ENCODE measurements around the gene TNNI2. TPM values are rescaled to one million over a fixed set of nuclear protein-coding genes. Genes with fewer than 3 reads are reported as not detected.

The TNNI2 gene
- total and polyA plus RNA-seq, 8 donors: 0.24 to 8.5 (median 0.52) TPM; not detected in 1

DNA sequence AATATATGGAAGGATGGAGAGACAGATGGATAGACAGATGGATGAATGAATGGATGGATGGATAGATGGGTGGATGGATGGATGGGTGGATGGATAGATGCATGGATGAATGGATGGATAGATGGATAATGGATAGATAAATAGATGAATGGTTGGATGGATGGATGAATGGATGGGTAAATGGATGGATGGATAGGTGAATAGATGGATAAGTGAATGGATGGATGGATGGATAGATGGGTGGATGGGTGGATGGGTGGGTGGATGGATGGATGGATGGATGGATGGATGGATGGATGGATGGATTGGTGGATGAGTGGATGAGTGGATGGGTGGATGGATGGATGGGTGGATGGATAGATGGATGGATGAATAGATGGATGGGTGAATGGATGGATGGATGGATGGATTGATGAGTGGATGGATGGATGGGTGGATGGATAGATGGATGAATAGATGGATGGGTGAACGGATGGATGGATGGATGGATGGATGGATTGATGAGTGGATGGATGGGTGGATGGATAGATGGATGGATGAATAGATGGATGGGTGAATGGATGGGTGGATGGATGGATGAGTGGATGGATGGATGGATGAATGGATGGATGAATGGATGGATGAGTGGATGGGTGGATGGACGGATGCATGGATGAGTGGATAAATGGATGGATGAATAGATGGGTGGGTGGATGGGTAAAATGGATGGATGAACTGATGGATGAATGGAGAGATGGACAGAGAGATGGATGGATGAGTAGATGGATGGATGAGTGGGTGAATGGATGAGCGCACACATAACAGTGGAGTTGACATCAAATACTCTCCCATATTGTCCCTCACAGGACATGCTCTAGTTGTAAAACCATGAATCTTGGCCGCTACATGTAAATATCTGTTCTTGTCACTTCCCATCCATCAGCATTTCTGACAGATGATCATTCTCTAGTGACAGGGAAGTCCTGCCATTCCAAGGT, 22.9 kb downstream of the TNNI2 start:
- Histone ChIP-seq H3K4me3 (no peak overlapping the region), H3K27ac (no peak overlapping the region), H3K27me3 (no peaks in the 10 kb centered on the region), H3K36me3 (peaks cover 0 to 10% of the 10 kb centered on the region in 2 donors), H3K4me1 (peaks cover 13 to 51% of the 10 kb centered on the region in 2 donors), H3K9me3 (no peaks in the 10 kb centered on the region)
- ATAC-seq (no peak), DNase-seq (no peak)
- intact Hi-C loops (cut with DNase I): no loop called here
- TF ChIP-seq, protein P1, sequence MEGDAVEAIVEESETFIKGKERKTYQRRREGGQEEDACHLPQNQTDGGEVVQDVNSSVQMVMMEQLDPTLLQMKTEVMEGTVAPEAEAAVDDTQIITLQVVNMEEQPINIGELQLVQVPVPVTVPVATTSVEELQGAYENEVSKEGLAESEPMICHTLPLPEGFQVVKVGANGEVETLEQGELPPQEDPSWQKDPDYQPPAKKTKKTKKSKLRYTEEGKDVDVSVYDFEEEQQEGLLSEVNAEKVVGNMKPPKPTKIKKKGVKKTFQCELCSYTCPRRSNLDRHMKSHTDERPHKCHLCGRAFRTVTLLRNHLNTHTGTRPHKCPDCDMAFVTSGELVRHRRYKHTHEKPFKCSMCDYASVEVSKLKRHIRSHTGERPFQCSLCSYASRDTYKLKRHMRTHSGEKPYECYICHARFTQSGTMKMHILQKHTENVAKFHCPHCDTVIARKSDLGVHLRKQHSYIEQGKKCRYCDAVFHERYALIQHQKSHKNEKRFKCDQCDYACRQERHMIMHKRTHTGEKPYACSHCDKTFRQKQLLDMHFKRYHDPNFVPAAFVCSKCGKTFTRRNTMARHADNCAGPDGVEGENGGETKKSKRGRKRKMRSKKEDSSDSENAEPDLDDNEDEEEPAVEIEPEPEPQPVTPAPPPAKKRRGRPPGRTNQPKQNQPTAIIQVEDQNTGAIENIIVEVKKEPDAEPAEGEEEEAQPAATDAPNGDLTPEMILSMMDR (IDR thresholded peaks at IDR 0.05): no peak

DNA sequence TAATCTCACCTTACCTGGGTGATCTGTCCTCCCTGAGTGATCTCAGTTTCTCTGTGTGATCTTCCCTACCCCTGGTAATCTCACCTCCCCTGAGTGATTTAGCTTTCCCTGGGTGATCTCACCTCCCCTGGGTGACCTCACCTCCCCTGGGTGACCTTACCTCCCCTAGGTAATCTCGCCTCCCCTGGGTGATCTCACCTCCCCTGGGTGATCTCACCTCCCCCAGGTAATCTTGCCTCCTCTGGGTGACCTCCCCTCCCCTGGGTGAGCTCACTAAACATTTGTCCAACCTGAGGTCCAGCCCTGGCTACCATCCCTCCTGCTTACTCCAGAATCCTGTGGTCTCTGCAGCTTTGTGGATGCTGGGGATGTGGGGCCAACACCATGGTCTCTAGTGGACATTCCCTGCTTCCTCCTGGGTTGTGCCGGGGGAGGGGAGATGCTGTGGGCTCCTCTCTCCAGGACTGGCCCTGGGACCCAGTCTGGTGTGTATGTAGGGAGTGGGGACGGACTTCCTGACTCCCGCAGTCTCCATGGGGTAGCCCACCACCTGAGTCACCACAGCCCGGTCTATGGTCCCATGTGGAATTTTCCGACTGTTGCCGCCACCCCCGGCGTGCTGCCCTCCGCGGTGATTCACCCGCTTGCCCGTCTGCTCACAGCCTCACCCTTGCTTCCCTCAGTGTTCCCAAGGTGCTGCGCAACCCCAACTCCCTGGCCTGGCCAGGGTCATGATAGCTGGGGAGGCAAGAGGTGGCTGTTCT, 24.0 kb downstream of the TNNI2 start:
- DNase-seq (no peak), ATAC-seq (peak; percentile 3)
- Histone ChIP-seq H3K4me1 (peaks cover 13 to 41% of the 10 kb centered on the region in 2 donors), H3K36me3 (peaks cover 0 to 14% of the 10 kb centered on the region in 2 donors), H3K9me3 (no peaks in the 10 kb centered on the region), H3K27me3 (peaks cover 0 to 3% of the 10 kb centered on the region in 2 donors), H3K4me3 (no peak overlapping the region), H3K27ac (peak overlapping the region in 1 of 2 donors; percentile 15)
- TF ChIP-seq, protein P1 (IDR thresholded peaks at IDR 0.05): no peak
- intact Hi-C loops (cut with DNase I): no loop called here

DNA sequence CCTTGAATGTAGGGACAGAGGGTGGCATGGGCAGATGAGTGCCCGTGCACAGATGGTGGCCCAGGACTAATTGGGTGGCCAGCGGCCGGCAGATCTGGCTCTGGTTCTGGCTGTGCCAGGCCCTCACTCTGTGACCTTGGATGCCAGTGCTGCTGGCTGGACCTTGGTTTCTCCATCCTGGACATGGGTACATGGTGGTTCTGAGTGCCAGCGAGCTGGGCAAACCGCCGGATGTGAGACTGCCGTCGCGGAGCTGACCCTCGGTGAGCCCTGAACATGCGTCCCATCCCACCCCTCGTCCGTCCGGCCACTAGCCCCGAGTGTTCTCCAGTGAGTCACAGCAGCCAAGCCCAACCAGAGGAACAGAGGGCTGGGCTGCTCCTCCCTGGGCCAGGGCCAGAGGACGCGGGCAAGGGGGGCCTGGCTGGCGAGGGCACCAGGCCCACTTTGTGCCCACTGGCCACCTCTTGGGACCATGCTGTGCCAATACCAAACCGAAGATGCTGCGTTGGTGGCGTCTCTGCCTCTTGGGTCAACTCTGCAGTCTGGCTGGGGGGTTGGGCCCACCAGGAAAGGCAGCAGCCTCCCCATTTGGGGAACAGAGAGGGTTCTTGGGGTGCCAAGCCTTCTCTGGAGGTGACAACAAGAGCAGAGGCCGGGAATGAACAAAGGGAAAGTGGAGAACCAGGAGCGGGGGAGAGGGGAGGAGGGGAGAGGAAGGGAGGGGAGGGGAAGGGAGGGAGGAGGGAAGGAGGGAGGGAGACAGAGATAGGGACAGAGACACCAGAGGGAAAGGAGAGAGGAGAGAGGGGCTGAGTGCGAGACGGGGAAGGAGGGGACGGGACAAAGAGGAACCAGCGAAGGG, 24.8 kb downstream of the TNNI2 start:
- H3K4me3 ChIP-seq: no peak overlapping the region
- DNase-seq (peak; percentile 53 to 89 (median 82)), ATAC-seq (peak; percentile 95)
- peaks cover 0 to 11% of the 10 kb centered on the region in 2 donors for H3K27me3 ChIP-seq
- intact Hi-C loops (cut with DNase I): no loop called here
- no peaks in the 10 kb centered on the region for H3K9me3 ChIP-seq
- TF ChIP-seq, protein P1 (IDR thresholded peaks at IDR 0.05): no peak
- H3K4me1 ChIP-seq: peaks cover 13 to 36% of the 10 kb centered on the region in 2 donors
- H3K36me3 ChIP-seq: peaks cover 0 to 14% of the 10 kb centered on the region in 2 donors
- peak overlapping the region; percentile 6 to 59 for H3K27ac ChIP-seq

DNA sequence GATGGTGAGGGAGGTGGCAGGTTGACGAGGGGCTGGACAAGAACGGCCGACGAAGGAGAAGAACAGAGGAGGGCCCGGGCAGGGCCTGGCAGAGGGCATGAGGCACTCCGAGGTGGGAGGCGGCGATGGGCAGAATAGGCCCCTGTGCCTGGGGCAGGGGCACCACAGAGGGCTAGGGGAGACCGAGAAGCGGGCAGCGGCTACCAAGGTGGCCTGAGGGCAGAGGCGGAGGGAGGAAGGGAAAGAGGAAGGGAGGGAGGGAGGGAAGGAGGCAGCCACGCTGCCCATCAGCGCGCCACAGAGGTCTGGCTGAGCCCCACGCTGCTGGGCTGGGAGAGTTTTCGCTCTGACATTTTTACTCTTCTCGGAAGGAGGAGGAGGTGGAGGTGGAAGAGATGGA, 25.4 kb downstream of the TNNI2 start:
- H3K27ac ChIP-seq: peak overlapping the region in 1 of 2 donors; percentile 59
- H3K4me3 ChIP-seq: no peak overlapping the region
- peaks cover 13 to 35% of the 10 kb centered on the region in 2 donors for H3K4me1 ChIP-seq
- intact Hi-C loops (cut with DNase I): no loop called here
- peaks cover 0 to 14% of the 10 kb centered on the region in 2 donors for H3K36me3 ChIP-seq
- DNase-seq: peak in 1 of 4 donors; percentile 82
- H3K27me3 ChIP-seq: peaks cover 0 to 18% of the 10 kb centered on the region in 2 donors
- peak; percentile 4 for ATAC-seq
- H3K9me3 ChIP-seq: no peaks in the 10 kb centered on the region
- TF ChIP-seq, protein P1 (IDR thresholded peaks at IDR 0.05): no peak

Data from left lung (tissue), 10 donors.